Tibial nerve (tissue), 4 donors: ENCODE measurements around the gene RNF220. TPM values are rescaled to one million over a fixed set of nuclear protein-coding genes. Genes with fewer than 3 reads are reported as not detected.

Experiments used
- DNase-seq, 2 donors: peaks; one replicate each; pipeline ENCODE4 v3.0.0-alpha.2; 2019; ENCODE audit warnings: low spot score in 2 of 2
- H3K27ac ChIP-seq, 4 donors: fragments of 200-600 bp; sonication (generic) in 3 of 4; one replicate each; pipeline ENCODE4 v1.5.1; 2017 to 2019; ENCODE audit warnings: mild to moderate bottlenecking in 1 of 4
- H3K27me3 ChIP-seq, 2 donors: fragments of 200-600 bp; sonication (generic) in 1 of 2; one replicate each; pipeline versions ENCODE4 v1.5.1 to v1.6.0; 2017 to 2019
- H3K36me3 ChIP-seq, 3 donors: fragments of 200-600 bp; sonication (generic); one replicate each; pipeline ENCODE4 v1.5.1; 2018 to 2019
- H3K4me1 ChIP-seq, 4 donors: fragments of 200-600 bp; sonication (generic) in 3 of 4; one replicate each; pipeline ENCODE4 v1.5.1; 2017 to 2019
- H3K4me3 ChIP-seq, 4 donors: fragments of 200-600 bp; sonication (generic) in 3 of 4; one replicate each; pipeline ENCODE4 v1.5.1; 2017 to 2019; ENCODE audit warnings: mild to moderate bottlenecking in 1 of 4, moderate library complexity in 1 of 4
- H3K9me3 ChIP-seq, 4 donors: fragments of 200-600 bp; sonication (generic) in 3 of 4; one replicate each; pipeline ENCODE4 v1.5.1; 2017 to 2019
- EP300 ChIP-seq, 2 donors: sonication (generic); formaldehyde crosslinking; IDR thresholded peaks; one replicate each; pipeline ENCODE4 v1.6.1; 2017; ENCODE audit warnings: antibody characterized with exemption in 2 of 2, mild to moderate bottlenecking in 1 of 2
- POLR2A ChIP-seq, 2 donors: fragments of 450-650 bp; IDR thresholded peaks; one replicate each; pipeline ENCODE4 v1.6.1; 2017; ENCODE audit warnings: antibody characterized with exemption in 2 of 2, mild to moderate bottlenecking in 2 of 2, moderate library complexity in 2 of 2
- WGBS, 2 donors: methylation state at CpG; one replicate each; pipeline ENCODE4 v1.1.5; 2018; 5-methylcytosine and 5-hydroxymethylcytosine counted together
- total RNA-seq, 4 donors: library from RNA; depleted of rRNA; stranded (reverse); fragments of >200 nt; gene quantifications; one replicate each; pipeline ENCODE4 v1.1.0, GENCODE V29; 2016
- TF ChIP-seq, protein P1 (sequence below), 5 experiments: fragments of 200-600 bp in 3 of 5; fragments of 450-650 bp in 2 of 5; sonication (generic) in 3 of 5; IDR thresholded peaks; one replicate each; pipeline ENCODE4 v1.5.1; 2016 to 2019; ENCODE audit warnings: antibody characterized with exemption in 5 of 5, mild to moderate bottlenecking in 3 of 5, moderate library complexity in 2 of 5

RNF220 gene
- total RNA-seq, 4 donors from 2014 or later: 110 to 151 (median 114) TPM

DNA sequence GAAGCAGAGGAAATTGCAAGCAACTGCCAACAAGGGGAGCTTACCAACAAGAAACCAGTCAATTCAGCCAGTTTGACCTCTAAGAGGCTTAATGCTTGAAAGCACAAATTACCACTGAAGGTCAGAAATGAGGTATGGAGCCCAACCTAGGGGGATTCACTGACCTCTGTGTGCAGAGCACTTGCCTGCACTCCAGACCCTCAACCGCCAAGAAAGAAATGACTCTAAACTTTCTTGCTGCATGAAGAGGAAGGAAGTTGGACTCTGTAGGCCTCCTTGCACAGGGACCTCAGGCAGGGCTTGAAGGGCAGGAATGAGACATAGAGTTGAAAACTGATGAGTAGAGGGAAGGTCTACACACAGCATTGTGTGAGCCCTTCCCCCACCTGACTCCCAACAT lies 279.5 kb downstream of the RNF220 start:
- no peaks in the 10 kb centered on the region for H3K9me3 ChIP-seq
- DNase-seq: no peak
- no peaks in the 10 kb centered on the region for H3K4me1 ChIP-seq
- 79 to 92% methylated on average over 1 of the region's 1 CpG for WGBS, 2 donors
- H3K4me3 ChIP-seq: no peak overlapping the region
- no peak overlapping the region for H3K27ac ChIP-seq
- TF ChIP-seq, protein P1, sequence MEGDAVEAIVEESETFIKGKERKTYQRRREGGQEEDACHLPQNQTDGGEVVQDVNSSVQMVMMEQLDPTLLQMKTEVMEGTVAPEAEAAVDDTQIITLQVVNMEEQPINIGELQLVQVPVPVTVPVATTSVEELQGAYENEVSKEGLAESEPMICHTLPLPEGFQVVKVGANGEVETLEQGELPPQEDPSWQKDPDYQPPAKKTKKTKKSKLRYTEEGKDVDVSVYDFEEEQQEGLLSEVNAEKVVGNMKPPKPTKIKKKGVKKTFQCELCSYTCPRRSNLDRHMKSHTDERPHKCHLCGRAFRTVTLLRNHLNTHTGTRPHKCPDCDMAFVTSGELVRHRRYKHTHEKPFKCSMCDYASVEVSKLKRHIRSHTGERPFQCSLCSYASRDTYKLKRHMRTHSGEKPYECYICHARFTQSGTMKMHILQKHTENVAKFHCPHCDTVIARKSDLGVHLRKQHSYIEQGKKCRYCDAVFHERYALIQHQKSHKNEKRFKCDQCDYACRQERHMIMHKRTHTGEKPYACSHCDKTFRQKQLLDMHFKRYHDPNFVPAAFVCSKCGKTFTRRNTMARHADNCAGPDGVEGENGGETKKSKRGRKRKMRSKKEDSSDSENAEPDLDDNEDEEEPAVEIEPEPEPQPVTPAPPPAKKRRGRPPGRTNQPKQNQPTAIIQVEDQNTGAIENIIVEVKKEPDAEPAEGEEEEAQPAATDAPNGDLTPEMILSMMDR (IDR thresholded peaks at IDR 0.05): no peak
- TF ChIP-seq POLR2A (IDR thresholded peaks at IDR 0.05) (no peak), EP300 (IDR thresholded peaks at IDR 0.05) (no peak)
- no peaks in the 10 kb centered on the region for H3K27me3 ChIP-seq
- no peaks in the 10 kb centered on the region for H3K36me3 ChIP-seq

DNA sequence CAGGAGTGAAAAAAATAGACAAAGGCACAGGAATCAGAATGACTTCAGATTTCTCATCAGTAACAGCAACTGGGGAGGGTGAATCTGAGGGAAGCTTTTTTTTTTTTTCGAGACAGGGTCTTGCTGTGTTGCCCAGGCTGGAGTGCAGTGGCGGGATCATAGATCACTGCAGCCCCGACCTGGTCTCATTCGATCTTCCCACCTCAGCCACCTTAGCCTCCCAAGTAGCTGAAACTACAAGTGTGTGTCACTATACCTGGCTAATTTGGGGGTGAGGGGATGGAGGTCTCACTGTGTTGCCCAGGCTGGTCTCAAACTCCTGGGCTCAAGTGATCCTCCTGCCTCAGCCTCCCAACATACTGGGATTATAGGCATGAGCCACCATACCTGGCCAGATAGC lies 280.2 kb downstream of the RNF220 start:
- H3K4me1 ChIP-seq: no peaks in the 10 kb centered on the region
- no peaks in the 10 kb centered on the region for H3K27me3 ChIP-seq
- H3K4me3 ChIP-seq: no peak overlapping the region
- WGBS, 2 donors: 92 to 93% methylated on average over 4 of the region's 4 CpGs
- TF ChIP-seq, protein P1 (IDR thresholded peaks at IDR 0.05): no peak
- no peak for TF ChIP-seq EP300 (IDR thresholded peaks at IDR 0.05)
- no peak for TF ChIP-seq POLR2A (IDR thresholded peaks at IDR 0.05)
- no peak for DNase-seq
- no peak overlapping the region for H3K27ac ChIP-seq
- no peaks in the 10 kb centered on the region for H3K9me3 ChIP-seq
- no peaks in the 10 kb centered on the region for H3K36me3 ChIP-seq

DNA sequence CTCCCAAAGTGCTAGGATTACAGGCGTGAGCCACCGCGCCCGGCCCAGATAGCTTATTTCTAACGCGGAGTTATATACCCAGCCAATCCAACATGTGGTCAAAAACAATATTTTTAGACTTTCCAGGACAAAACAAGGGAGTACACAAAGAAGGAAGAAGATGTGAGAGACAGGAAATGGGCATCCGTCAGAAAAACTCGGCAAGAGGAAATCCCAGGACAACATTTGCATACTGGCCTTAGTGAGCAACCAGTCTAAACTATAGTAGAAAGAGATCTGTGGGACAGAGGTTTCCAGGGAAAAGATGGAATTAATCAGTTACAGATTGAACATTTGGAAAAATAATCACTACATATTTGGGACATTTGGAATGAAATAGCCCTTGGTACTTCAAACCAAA lies 280.8 kb downstream of the RNF220 start:
- Histone ChIP-seq H3K27me3 (no peaks in the 10 kb centered on the region), H3K4me1 (no peaks in the 10 kb centered on the region), H3K27ac (no peak overlapping the region), H3K36me3 (no peaks in the 10 kb centered on the region), H3K9me3 (no peaks in the 10 kb centered on the region), H3K4me3 (no peak overlapping the region)
- 74 to 75% methylated on average over 8 of the region's 8 CpGs for WGBS, 2 donors
- TF ChIP-seq, protein P1 (IDR thresholded peaks at IDR 0.05): no peak
- no peak for TF ChIP-seq POLR2A (IDR thresholded peaks at IDR 0.05)
- no peak for TF ChIP-seq EP300 (IDR thresholded peaks at IDR 0.05)
- DNase-seq: no peak

DNA sequence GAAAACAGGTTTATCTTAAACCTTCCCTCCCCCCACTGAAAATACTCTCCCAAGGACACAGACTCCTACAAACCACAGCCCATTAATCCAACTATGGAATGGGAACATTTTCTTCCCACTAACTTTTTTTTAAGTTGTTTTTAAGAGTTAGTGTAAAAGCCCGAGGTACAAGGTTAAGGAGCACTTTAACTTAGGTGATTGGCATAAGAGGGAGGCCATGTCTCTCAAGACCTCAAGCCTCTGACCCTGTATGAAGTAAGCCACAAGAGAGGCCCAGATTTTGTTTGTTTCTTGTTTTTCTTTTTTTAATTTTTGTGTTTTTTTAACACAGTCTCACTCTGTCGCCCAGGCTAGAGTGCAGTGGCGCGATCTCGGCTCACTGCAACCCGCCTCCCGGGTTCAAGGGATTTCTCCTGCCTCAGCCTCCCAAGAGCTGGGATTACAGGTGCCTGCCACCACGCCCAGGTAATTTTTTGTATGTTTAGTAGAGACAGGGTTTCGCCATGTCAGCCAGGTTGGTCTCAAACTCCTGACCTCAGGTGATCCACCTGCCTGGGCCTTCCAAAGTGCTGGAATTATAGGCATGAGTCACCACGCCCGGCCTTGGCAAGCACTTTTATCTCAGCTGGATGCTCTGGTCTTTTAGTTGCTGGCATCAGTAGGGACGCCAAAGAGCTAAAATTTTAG lies 283.8 kb downstream of the RNF220 start:
- WGBS, 2 donors: 85 to 90% methylated on average over 12 of the region's 12 CpGs

DNA sequence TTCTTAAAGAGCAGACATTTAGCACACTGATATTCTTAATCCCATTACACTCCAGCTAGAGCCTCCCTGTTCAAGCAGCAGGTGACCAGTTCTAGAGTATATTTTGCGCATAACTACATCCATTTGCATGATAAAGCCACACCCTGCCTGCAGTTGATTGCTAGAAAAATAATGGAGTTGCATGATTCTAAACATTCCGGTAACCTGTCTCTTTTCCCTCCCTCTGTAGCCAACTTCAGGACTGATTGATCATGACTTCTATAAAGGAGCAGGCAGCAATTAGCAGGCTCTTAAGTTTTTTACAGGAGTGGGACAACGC lies 284.4 kb downstream of the RNF220 start:
- TF ChIP-seq, protein P1 (IDR thresholded peaks at IDR 0.05): no peak
- TF ChIP-seq POLR2A (IDR thresholded peaks at IDR 0.05): no peak
- no peak for TF ChIP-seq EP300 (IDR thresholded peaks at IDR 0.05)
- 85% methylated on average over 3 of the region's 3 CpGs for WGBS, 2 donors
- H3K4me1 ChIP-seq: no peaks in the 10 kb centered on the region
- H3K27me3 ChIP-seq: no peaks in the 10 kb centered on the region
- no peak overlapping the region for H3K4me3 ChIP-seq
- no peak for DNase-seq
- H3K9me3 ChIP-seq: no peaks in the 10 kb centered on the region
- no peak overlapping the region for H3K27ac ChIP-seq
- H3K36me3 ChIP-seq: peaks cover 0 to 11% (median 0%) of the 10 kb centered on the region in 3 donors

More for the DNA sequence above, 283.8 kb downstream of the RNF220 start:
- Histone ChIP-seq H3K9me3 (no peaks in the 10 kb centered on the region), H3K36me3 (peaks cover 0 to 11% (median 0%) of the 10 kb centered on the region in 3 donors), H3K4me1 (no peaks in the 10 kb centered on the region), H3K4me3 (no peak overlapping the region), H3K27me3 (no peaks in the 10 kb centered on the region), H3K27ac (no peak overlapping the region)
- no peak for DNase-seq
- TF ChIP-seq EP300 (IDR thresholded peaks at IDR 0.05) (no peak), POLR2A (IDR thresholded peaks at IDR 0.05) (no peak)
- TF ChIP-seq, protein P1 (IDR thresholded peaks at IDR 0.05): no peak
